SK-N-MC (cell line): ENCODE measurements around the gene FLNB.

ENCODE experiments used
- EZH2 ChIP-seq: fragments of 200-600 bp; sonication (generic); IDR thresholded peaks from one replicate; pipeline ENCODE4 v1.6.1; 2017; ENCODE audit warnings: antibody characterized with exemption
- FOXP2 ChIP-seq: optimal IDR thresholded peaks from 2 replicates; pipeline ENCODE3; 2011; ENCODE audit warnings: mild to moderate bottlenecking, moderate library complexity; ENCODE audit not compliant: insufficient read depth; ENCODE audit errors: extremely low read length, control extremely low read depth
- POLR2AphosphoS5 ChIP-seq: IDR thresholded peaks from 2 replicates; pipeline ENCODE4 v1.6.1; 2012; ENCODE audit warnings: mild to moderate bottlenecking, low read depth, low read length, borderline replicate concordance

DNA sequence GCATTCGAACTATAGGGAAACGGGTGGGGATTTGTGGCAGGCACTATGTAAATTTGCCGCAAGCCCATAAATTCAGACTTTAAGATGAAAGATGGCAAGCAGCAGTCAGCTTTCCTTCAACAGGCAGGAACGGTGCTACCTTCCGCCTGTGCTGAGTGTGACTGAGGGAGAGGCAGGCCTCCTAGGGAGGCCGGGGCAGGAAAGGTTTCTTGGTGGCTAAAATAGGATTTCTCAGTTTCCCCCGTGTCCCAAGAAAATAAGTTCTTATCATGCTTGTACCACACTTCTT lies 12.5 kb downstream of the FLNB start:
- TF ChIP-seq POLR2AphosphoS5 (no peak), EZH2 (no peak), FOXP2 (no peak)
